GM10248 (cell line): Measurements from ENCODE around the gene EEFSEC.

ENCODE experiments used
- CTCF ChIA-PET: fragments of 300-600 bp; sonication (Branson Sonifier 250); formaldehyde crosslinking; extraction: SDS; loops from one replicate; lab custom pipeline; 2021; ENCODE audit warnings: antibody characterized with exemption; lab: Yijun Ruan, JAX
- POLR2A ChIA-PET: fragments of 350-650 bp; sonication (Branson Sonifier 250); formaldehyde crosslinking; extraction: SDS; loops from one replicate; lab custom pipeline; 2020; ENCODE audit warnings: antibody characterized with exemption; lab: Yijun Ruan, JAX
- DNase-seq: peaks from one replicate; pipeline ENCODE4 v3.0.0; 2012; ENCODE audit errors: extremely low spot score
- TF ChIP-seq, protein P1 (sequence below): IDR thresholded peaks from 2 replicates; pipeline ENCODE4 v1.5.1; 2012; ENCODE audit warnings: mild to moderate bottlenecking, low read depth; ENCODE audit errors: extremely low read depth, missing control alignments, control extremely low read depth

The EEFSEC gene

DNA sequence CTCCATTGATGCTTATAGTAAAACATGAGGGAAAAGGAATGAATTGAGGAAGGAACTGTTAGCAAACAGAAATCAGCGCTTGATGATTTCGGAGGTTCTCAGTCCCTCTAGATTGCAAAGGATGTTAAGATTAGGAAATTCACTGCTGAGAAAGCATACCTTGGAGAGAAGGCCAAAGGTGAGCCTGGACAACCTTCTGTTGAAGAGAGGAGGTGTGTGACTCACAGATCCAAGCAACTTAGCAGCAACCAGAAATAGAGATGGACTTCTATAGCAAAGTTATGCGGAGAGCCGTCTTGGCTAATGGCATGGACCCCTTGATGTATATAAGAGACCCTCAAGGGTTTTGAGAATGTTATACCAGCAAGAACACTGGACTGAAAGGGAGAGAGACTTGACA is 114.3 kb downstream of the EEFSEC start:
- CTCF ChIA-PET: no interaction called here
- POLR2A ChIA-PET: no interaction called here

GRCh38 chr3:128269006-128269775 is 115.9 kb downstream of the EEFSEC start:
- ChIA-PET CTCF (interaction anchor here (1.0 kb wide), 2 partner anchors 12 to 43 kb away, joined by 3 to 4 read pairs; no protein-coding TSS in a partner anchor), POLR2A (no interaction called here)
- DNase-seq: no peak
- TF ChIP-seq, protein P1, sequence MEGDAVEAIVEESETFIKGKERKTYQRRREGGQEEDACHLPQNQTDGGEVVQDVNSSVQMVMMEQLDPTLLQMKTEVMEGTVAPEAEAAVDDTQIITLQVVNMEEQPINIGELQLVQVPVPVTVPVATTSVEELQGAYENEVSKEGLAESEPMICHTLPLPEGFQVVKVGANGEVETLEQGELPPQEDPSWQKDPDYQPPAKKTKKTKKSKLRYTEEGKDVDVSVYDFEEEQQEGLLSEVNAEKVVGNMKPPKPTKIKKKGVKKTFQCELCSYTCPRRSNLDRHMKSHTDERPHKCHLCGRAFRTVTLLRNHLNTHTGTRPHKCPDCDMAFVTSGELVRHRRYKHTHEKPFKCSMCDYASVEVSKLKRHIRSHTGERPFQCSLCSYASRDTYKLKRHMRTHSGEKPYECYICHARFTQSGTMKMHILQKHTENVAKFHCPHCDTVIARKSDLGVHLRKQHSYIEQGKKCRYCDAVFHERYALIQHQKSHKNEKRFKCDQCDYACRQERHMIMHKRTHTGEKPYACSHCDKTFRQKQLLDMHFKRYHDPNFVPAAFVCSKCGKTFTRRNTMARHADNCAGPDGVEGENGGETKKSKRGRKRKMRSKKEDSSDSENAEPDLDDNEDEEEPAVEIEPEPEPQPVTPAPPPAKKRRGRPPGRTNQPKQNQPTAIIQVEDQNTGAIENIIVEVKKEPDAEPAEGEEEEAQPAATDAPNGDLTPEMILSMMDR: no peak

More for the DNA sequence above, 114.3 kb downstream of the EEFSEC start:
- DNase-seq: no peak
- TF ChIP-seq, protein P1: no peak

DNA sequence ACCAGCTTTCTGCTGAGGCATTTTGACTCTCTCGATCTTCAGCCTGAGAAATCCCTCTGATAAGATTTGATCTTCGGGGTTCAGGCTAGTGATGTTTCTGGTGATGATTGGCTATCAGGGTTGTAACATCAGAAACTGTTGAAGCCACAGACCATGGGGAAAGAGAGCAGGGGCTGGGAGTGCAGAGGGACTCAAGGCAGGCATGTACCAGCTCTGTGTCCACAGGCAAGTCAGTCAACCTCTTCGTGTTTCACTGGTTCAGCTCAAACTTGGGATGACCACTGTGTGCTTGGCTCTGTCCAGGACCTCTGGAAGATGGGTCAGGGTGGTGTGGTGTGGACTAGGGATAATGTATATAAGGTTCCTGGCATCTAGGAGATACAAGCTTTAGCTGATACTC is 116.5 kb downstream of the EEFSEC start:
- POLR2A ChIA-PET: no interaction called here
- CTCF ChIA-PET: interaction anchor here (1.0 to 1.8 kb wide), 2 partner anchors 15 to 17 kb away, joined by 3 to 7 read pairs; no protein-coding TSS in a partner anchor
- DNase-seq: no peak
- TF ChIP-seq, protein P1: no peak

- CTCF ChIA-PET: interaction anchor here (1.0 to 1.8 kb wide), 2 partner anchors 16 kb away, joined by 3 to 7 read pairs; no protein-coding TSS in a partner anchor
- POLR2A ChIA-PET: no interaction called here
- no peak for DNase-seq
- TF ChIP-seq, protein P1: no peak
Observed at GRCh38 chr3:128270559-128271492, 117.5 kb downstream of the EEFSEC start.

GRCh38 chr3:128271536-128272332 is 118.5 kb downstream of the EEFSEC start:
- CTCF ChIA-PET: interaction anchor here (1.6 to 1.8 kb wide), 2 partner anchors 10 to 15 kb away, joined by 6 to 7 read pairs; no protein-coding TSS in a partner anchor
- TF ChIP-seq, protein P1: no peak
- POLR2A ChIA-PET: no interaction called here
- no peak for DNase-seq
